Measurements from ENCODE around the gene ZC3H18.

The ZC3H18 gene

GRCh38 chr16:88617268-88618031 is 47.2 kb downstream of the ZC3H18 start:
- H3K27me3 ChIP-seq (replicated peaks; ENCODE audit: insufficient read depth, low read length), result no peaks in the 10 kb centered on the region
- no peaks in the 10 kb centered on the region for H3K9me2 ChIP-seq (replicated peaks; ENCODE audit: insufficient read depth, low read length)
- no peak overlapping the region for H2AFZ ChIP-seq (ENCODE audit: low read length)
- no peaks in the 10 kb centered on the region for H3F3A ChIP-seq (ENCODE audit: insufficient read depth, low read length)
- H3K4me3 ChIP-seq (ENCODE audit: low read length), result no peak overlapping the region
- no peaks in the 10 kb centered on the region for H3K9me3 ChIP-seq (replicated peaks; ENCODE audit: insufficient read depth, low read length)
- peaks cover 11% of the 10 kb centered on the region; the same call in 1 of the 2 replicates for H3K79me2 ChIP-seq (ENCODE audit: low read length)
- TF ChIP-seq CTCF (IDR thresholded peaks at IDR 0.05; ENCODE audit: low read length), result no peak
- no peak for TF ChIP-seq EZH2phosphoT487 (IDR thresholded peaks at IDR 0.05; ENCODE audit: low read length)
- TF ChIP-seq EZH2 (optimal IDR thresholded peaks at IDR 0.05; ENCODE audit: low read depth, low read length), result no peak
- DNase-seq, result no peak
- H3K4me1 ChIP-seq (ENCODE audit: low read length), result no peaks in the 10 kb centered on the region
- no peak overlapping the region for H3K9ac ChIP-seq (ENCODE audit: low read length)
- H3K4me2 ChIP-seq (ENCODE audit: low read depth, low read length), result no peak overlapping the region
- no peaks in the 10 kb centered on the region for H3K36me3 ChIP-seq (replicated peaks; ENCODE audit: insufficient read depth, low read length)
- H4K20me1 ChIP-seq (ENCODE audit: insufficient read depth, low read length), result no peaks in the 10 kb centered on the region
- no peak overlapping the region for H3K27ac ChIP-seq (ENCODE audit: low read length)

DNA sequence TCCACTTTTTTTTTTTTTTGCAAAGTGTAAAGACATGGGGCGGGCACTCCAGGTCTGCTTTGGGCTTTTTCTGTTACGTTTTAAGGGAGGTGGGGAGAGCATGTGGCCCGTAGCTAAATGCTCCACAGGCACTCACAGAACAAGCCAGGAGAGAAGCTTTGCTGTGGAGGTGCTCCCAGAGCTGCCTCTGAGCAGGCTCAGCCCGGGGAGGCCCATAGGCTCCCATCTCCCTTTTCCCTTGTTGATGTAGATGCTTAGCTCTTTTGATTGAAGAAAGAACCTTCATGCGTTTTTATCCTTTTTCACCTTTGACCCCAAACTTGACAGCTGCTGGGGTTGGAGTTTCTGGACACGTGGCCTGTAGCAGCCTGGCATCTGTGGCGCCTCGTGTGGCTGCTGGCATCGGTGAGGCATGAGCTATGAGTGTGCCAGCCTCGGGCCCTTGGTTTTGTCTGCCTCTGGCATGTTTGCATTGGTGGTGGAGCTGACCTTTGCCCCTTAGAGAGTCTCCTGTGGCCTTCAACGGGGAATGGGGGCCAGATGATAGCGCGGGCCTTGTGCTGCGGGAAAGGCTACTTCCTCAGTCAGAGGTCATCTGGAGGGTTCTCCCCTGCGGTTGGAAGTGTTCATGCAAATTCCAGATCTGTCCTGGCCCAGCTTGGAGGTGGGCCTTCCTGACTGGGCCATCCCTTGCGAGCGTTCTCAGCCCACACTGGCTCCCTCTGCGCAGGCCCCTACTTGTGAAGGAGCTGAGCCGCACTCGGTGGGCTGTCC is 48.2 kb downstream of the ZC3H18 start:
- no peaks in the 10 kb centered on the region for H3K4me1 ChIP-seq (ENCODE audit: low read length)
- no peak overlapping the region for H3K4me2 ChIP-seq (ENCODE audit: low read depth, low read length)
- H3K9ac ChIP-seq (ENCODE audit: low read length), result no peak overlapping the region
- H3K27me3 ChIP-seq (replicated peaks; ENCODE audit: insufficient read depth, low read length), result no peaks in the 10 kb centered on the region
- H3K4me3 ChIP-seq (ENCODE audit: low read length), result no peak overlapping the region
- no peaks in the 10 kb centered on the region for H3F3A ChIP-seq (ENCODE audit: insufficient read depth, low read length)
- no peaks in the 10 kb centered on the region for H3K9me3 ChIP-seq (replicated peaks; ENCODE audit: insufficient read depth, low read length)
- H3K79me2 ChIP-seq (ENCODE audit: low read length), result peaks cover 11% of the 10 kb centered on the region; the same call in 1 of the 2 replicates
- no peak for DNase-seq
- no peaks in the 10 kb centered on the region for H3K36me3 ChIP-seq (replicated peaks; ENCODE audit: insufficient read depth, low read length)
- no peak for TF ChIP-seq CTCF (IDR thresholded peaks at IDR 0.05; ENCODE audit: low read length)
- TF ChIP-seq EZH2phosphoT487 (IDR thresholded peaks at IDR 0.05; ENCODE audit: low read length), result no peak
- no peak for TF ChIP-seq EZH2 (optimal IDR thresholded peaks at IDR 0.05; ENCODE audit: low read depth, low read length)
- no peaks in the 10 kb centered on the region for H3K9me2 ChIP-seq (replicated peaks; ENCODE audit: insufficient read depth, low read length)
- no peaks in the 10 kb centered on the region for H4K20me1 ChIP-seq (ENCODE audit: insufficient read depth, low read length)
- H3K27ac ChIP-seq (ENCODE audit: low read length), result no peak overlapping the region
- H2AFZ ChIP-seq (ENCODE audit: low read length), result no peak overlapping the region

GRCh38 chr16:88618956-88619667 is 48.9 kb downstream of the ZC3H18 start:
- Histone ChIP-seq H3K4me3 (ENCODE audit: low read length) (no peak overlapping the region), H2AFZ (ENCODE audit: low read length) (no peak overlapping the region), H3K27me3 (replicated peaks; ENCODE audit: insufficient read depth, low read length) (no peaks in the 10 kb centered on the region), H3K4me2 (ENCODE audit: low read depth, low read length) (no peak overlapping the region), H3K9me2 (replicated peaks; ENCODE audit: insufficient read depth, low read length) (no peaks in the 10 kb centered on the region), H3K4me1 (ENCODE audit: low read length) (no peaks in the 10 kb centered on the region), H3F3A (ENCODE audit: insufficient read depth, low read length) (no peaks in the 10 kb centered on the region), H3K27ac (ENCODE audit: low read length) (no peak overlapping the region), H3K36me3 (replicated peaks; ENCODE audit: insufficient read depth, low read length) (no peaks in the 10 kb centered on the region), H4K20me1 (ENCODE audit: insufficient read depth, low read length) (no peaks in the 10 kb centered on the region), H3K79me2 (ENCODE audit: low read length) (peaks cover 11% of the 10 kb centered on the region; the same call in 1 of the 2 replicates), H3K9me3 (replicated peaks; ENCODE audit: insufficient read depth, low read length) (no peaks in the 10 kb centered on the region), H3K9ac (ENCODE audit: low read length) (no peak overlapping the region)
- DNase-seq, result no peak
- no peak for TF ChIP-seq EZH2 (optimal IDR thresholded peaks at IDR 0.05; ENCODE audit: low read depth, low read length)
- TF ChIP-seq CTCF (IDR thresholded peaks at IDR 0.05; ENCODE audit: low read length), result no peak
- TF ChIP-seq EZH2phosphoT487 (IDR thresholded peaks at IDR 0.05; ENCODE audit: low read length), result no peak

All from MM.1S (cell line).